CD4-positive, alpha-beta memory T cell (primary cell): ENCODE results near the gene KRTAP2-2. TPM values are rescaled to one million over a fixed set of nuclear protein-coding genes. Genes with fewer than 3 reads are reported as not detected.
"Not testable (repeated sequence)": the region's sequence is repeated elsewhere in the genome, so short reads cannot be mapped to it uniquely, and the experiment has no call there.

Experiments
- CTCF ChIA-PET: fragments of 350-600 bp; sonication (Branson Sonifier 250); formaldehyde crosslinking; loops from one replicate; lab custom pipeline; 2021; ENCODE audit warnings: inconsistent platforms; ENCODE audit not compliant: partially characterized antibody; lab: Charles Lee
- POLR2A ChIA-PET: fragments of 350-600 bp; sonication (Branson Sonifier 250); formaldehyde crosslinking; loops from one replicate; lab custom pipeline; 2021; ENCODE audit not compliant: partially characterized antibody; lab: Charles Lee
- DNase-seq, 5 donors: peaks; one replicate each; pipeline versions ENCODE4 v3.0.0 to v3.0.0-alpha.2; 2020 to 2022; ENCODE audit warnings: mixed read lengths in 1 of 5
- H3K27ac ChIP-seq: one replicate; pipeline ENCODE4 v1.7.0; 2013; ENCODE audit warnings: low read depth, low read length
- H3K27me3 ChIP-seq: 2 replicates; pipeline ENCODE4 v1.7.0; 2013; ENCODE audit warnings: mild to moderate bottlenecking, low read length, moderate library complexity; ENCODE audit not compliant: insufficient read depth
- H3K36me3 ChIP-seq: 2 replicates; pipeline ENCODE4 v1.7.0; 2013; ENCODE audit warnings: mild to moderate bottlenecking, low read length, moderate library complexity; ENCODE audit not compliant: insufficient read depth
- H3K4me1 ChIP-seq: 2 replicates; pipeline ENCODE4 v1.7.0; 2013; ENCODE audit warnings: mild to moderate bottlenecking, low read length, moderate library complexity; ENCODE audit not compliant: insufficient read depth
- H3K4me3 ChIP-seq, 2 donors: one replicate each; pipeline ENCODE4 v1.7.0; 2013; ENCODE audit warnings: low read length in 2 of 2, mild to moderate bottlenecking in 1 of 2
- H3K9me3 ChIP-seq, 2 donors: one replicate each; pipeline ENCODE4 v1.7.0; 2013; ENCODE audit warnings: low read length in 2 of 2, control low read depth in 1 of 2; ENCODE audit not compliant: control insufficient read depth in 1 of 2
- H3K27ac Mint-ChIP-seq, 7 donors: one replicate each; pipeline ENCODE4 v1.8.0; 2020 to 2021; ENCODE audit warnings: mixed read lengths in 7 of 7, mild to moderate bottlenecking in 6 of 7, inconsistent platforms in 3 of 7, moderate library complexity in 3 of 7
- H3K27me3 Mint-ChIP-seq, 2 donors: one replicate each; pipeline ENCODE4 v1.8.0; 2020 to 2021; ENCODE audit warnings: mixed read lengths in 2 of 2
- H3K36me3 Mint-ChIP-seq, 2 donors: one replicate each; pipeline ENCODE4 v1.8.0; 2020 to 2021; ENCODE audit warnings: mixed read lengths in 2 of 2, inconsistent platforms in 1 of 2, mild to moderate bottlenecking in 1 of 2
- H3K4me1 Mint-ChIP-seq, 4 donors: one replicate each; pipeline ENCODE4 v1.8.0; 2020 to 2021; ENCODE audit warnings: mixed read lengths in 4 of 4, mild to moderate bottlenecking in 1 of 4
- H3K4me3 Mint-ChIP-seq, 8 donors: one replicate each; pipeline ENCODE4 v1.8.0; 2020 to 2021; ENCODE audit warnings: mixed read lengths in 8 of 8, mild to moderate bottlenecking in 7 of 8, moderate library complexity in 6 of 8, inconsistent platforms in 3 of 8
- H3K9me3 Mint-ChIP-seq, 8 donors: one replicate each; pipeline ENCODE4 v1.8.0; 2020 to 2021; ENCODE audit warnings: mixed read lengths in 8 of 8, mild to moderate bottlenecking in 5 of 8, inconsistent platforms in 3 of 8, moderate library complexity in 1 of 8
- intact Hi-C: fragments of 100-400 bp; cut with micrococcal nuclease; formaldehyde crosslinking; loops from one replicate; pipeline ENCODE4 v1.15.1; 2023
- polyA plus RNA-seq, 2 donors: library from polyadenylated mRNA; unstranded; fragments of 300-500 nt; fragmentation: Illumina TruSeq; gene quantifications; one replicate each; pipeline ENCODE4 v1.2.3, GENCODE V29; 2021
- total RNA-seq, 2 experiments: library from RNA; stranded (reverse); gene quantifications; one replicate each; pipeline ENCODE4 v1.2.3, GENCODE V29; 2021

KRTAP2-2 gene
- total and polyA plus RNA-seq, 4 experiments from 2014 or later = not detected

DNA sequence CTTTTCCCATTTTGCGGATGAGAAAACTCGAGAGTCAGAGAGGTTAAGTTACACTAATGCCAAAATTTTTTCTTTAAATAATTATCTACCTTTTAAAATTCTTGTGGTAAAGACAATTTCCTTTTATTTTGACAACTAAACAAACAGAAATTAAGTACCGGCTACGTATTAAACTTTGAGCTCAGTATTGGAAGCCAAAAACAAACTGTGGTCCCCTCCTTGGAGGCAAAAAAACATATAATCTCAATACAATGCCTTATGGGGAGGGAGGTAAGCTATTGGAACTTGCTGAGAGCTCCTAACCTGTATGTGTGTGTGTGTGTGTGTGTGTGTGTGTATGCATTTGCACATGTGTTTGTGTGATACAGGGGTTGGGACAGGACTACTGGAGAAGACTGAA is 8.4 kb upstream of the KRTAP2-2 start:
- no peaks in the 10 kb centered on the region for H3K9me3 Mint-ChIP-seq
- no peak for DNase-seq
- Histone ChIP-seq H3K4me1 (no peaks in the 10 kb centered on the region), H3K36me3 (no peaks in the 10 kb centered on the region), H3K27me3 (no peaks in the 10 kb centered on the region), H3K9me3 (no peaks in the 10 kb centered on the region), H3K4me3 (no peak overlapping the region), H3K27ac (no peak overlapping the region)
- H3K4me1 Mint-ChIP-seq = peaks cover 0 to 3% (median 0%) of the 10 kb centered on the region in 4 donors
- intact Hi-C loops = no loop called here
- peaks cover 19 to 20% of the 10 kb centered on the region in 2 donors for H3K27me3 Mint-ChIP-seq
- no peak overlapping the region for H3K27ac Mint-ChIP-seq
- ChIA-PET CTCF (no interaction called here), POLR2A (no interaction called here)
- H3K4me3 Mint-ChIP-seq = no peak overlapping the region
- H3K36me3 Mint-ChIP-seq = no peaks in the 10 kb centered on the region

DNA sequence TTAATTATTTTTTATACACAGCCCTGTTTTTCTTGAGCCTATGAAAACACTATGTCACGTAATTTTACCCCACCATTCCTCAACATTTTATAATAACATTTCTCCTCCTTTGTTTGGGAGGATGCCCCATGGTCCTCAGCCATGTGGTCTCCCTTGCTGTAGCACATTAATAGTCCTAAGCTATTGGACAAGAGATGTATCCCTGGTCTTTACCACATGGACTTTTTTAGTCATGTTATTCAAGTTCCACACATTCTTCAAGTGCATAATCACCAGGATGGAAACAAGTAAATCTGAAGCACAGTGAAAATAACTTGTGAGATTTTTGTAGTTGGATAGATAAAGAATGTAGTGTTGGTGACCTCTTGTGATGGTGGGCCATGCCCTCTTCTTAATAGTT is 6.9 kb upstream of the KRTAP2-2 start:
- H3K27me3 Mint-ChIP-seq = peaks cover 24 to 29% of the 10 kb centered on the region in 2 donors

DNA sequence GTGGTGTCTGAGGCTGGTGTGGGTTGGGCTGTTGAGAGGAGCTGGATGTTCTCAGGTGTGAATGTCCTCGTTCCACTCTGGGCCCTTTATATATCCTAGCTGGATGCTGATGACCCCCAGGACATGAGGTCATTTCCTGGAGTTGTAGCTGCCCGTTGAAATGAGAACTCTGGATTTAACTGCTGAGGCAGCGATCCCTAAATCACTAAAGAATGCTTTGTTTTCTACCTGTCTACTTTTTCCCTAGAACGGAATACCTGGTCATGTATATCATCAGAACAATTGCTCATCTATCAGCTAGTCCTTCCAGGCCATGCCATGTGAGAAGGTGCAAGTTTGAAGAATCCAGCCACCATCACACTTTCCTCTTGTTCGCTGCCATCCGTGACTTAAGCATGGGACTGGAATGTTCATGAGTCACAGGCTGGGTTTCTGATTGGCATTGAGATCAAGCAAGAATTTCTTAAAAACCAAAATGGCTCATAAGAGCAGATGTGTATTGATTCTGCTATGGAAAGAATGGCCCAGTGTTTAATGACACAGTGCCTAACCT is 5.1 kb upstream of the KRTAP2-2 start, which contains the start of gene KRTAP2-3:
KRTAP2-3 (minus strand) TSS at position 63 of the 553 bp plus-strand sequence. CDS start 64 bp downstream, outside the sequence.
- no peaks in the 10 kb centered on the region for H3K27me3 ChIP-seq
- CTCF ChIA-PET = no interaction called here
- H3K9me3 ChIP-seq = no peaks in the 10 kb centered on the region
- intact Hi-C loops = no loop called here
- Mint-ChIP-seq H3K27ac (no peak within 1 kb of the TSS), H3K36me3 (peaks cover 0 to 3% of the 10 kb centered on the region in 2 donors), H3K4me1 (peaks cover 0 to 3% (median 0%) of the 10 kb centered on the region in 4 donors), H3K9me3 (peaks cover 0 to 7% (median 0%) of the 10 kb centered on the region in 8 donors), H3K27me3 (peaks cover 24 to 40% of the 10 kb centered on the region in 2 donors), H3K4me3 (no peak within 1 kb of the TSS)
- H3K27ac ChIP-seq = no peak within 1 kb of the TSS
- no peak within 1 kb of the TSS for H3K4me3 ChIP-seq
- POLR2A ChIA-PET = no interaction called here
- no peak for DNase-seq
- H3K4me1 ChIP-seq = no peaks in the 10 kb centered on the region
- no peaks in the 10 kb centered on the region for H3K36me3 ChIP-seq

More for the DNA sequence above, 6.9 kb upstream of the KRTAP2-2 start:
- H3K4me1 ChIP-seq = no peaks in the 10 kb centered on the region
- DNase-seq = no peak
- H3K4me3 Mint-ChIP-seq = no peak overlapping the region
- H3K4me3 ChIP-seq = no peak overlapping the region
- POLR2A ChIA-PET = no interaction called here
- intact Hi-C loops = no loop called here
- H3K36me3 ChIP-seq = no peaks in the 10 kb centered on the region
- H3K4me1 Mint-ChIP-seq = peaks cover 0 to 3% (median 0%) of the 10 kb centered on the region in 4 donors
- peaks cover 0 to 7% (median 0%) of the 10 kb centered on the region in 8 donors for H3K9me3 Mint-ChIP-seq
- CTCF ChIA-PET = no interaction called here
- no peak overlapping the region for H3K27ac ChIP-seq
- no peaks in the 10 kb centered on the region for H3K9me3 ChIP-seq
- no peaks in the 10 kb centered on the region for H3K27me3 ChIP-seq
- peaks cover 0 to 3% of the 10 kb centered on the region in 2 donors for H3K36me3 Mint-ChIP-seq
- H3K27ac Mint-ChIP-seq = no peak overlapping the region

DNA sequence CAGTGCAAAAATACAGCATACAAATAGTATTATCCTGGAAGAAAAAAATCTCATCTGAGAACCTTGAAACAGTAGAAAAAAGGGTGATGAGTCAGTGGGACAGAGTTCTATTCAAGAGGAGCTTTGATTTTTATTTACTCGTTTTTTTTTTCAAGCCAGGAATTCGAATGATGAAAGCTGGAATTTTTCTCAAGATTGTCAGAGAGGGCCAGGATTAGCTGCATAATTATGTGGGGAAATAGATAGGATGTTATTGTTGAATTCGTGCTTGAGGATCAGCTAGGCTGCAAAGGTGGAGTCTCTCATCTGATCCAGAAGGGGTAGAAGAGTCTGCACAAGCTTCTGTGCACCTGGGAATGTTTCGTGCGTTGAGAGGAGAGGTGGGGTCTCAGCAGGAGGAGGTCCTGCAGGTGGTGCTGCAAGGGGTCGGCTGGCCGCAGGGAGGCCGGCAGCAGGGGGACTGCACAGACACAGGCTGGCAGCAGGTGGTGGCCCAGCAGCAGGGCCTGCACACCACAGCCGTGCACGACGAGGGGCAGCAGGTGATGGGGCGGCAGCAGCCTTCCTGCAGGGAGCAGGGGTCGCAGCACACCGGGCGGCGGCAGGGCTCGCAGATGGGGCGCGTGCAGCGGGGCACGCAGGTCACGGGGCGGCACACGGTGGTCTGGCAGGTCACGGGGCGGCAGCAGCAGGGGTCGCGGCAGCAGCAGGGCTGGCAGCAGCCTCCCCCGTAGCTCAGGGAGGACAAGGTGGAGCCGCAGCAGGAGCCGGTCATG is 4.4 kb upstream of the KRTAP2-2 start:
- H3K4me1 ChIP-seq, H3K36me3 ChIP-seq, H3K4me3 ChIP-seq, H3K9me3 ChIP-seq, H3K27me3 ChIP-seq, H3K4me3 Mint-ChIP-seq, H3K27ac ChIP-seq, DNase-seq, H3K4me1 Mint-ChIP-seq, intact Hi-C loops, H3K27ac Mint-ChIP-seq, H3K9me3 Mint-ChIP-seq, H3K36me3 Mint-ChIP-seq: not testable (repeated sequence)
- CTCF ChIA-PET = interaction anchor here (0.8 kb wide), 1 partner anchor 742 kb away, joined by 3 read pairs; no protein-coding TSS in a partner anchor
- POLR2A ChIA-PET = interaction anchor here (1.2 kb wide), 1 partner anchor 35 kb away, joined by 3 read pairs; no protein-coding TSS in a partner anchor
- peaks cover 24 to 40% of the 10 kb centered on the region in 2 donors for H3K27me3 Mint-ChIP-seq

DNA sequence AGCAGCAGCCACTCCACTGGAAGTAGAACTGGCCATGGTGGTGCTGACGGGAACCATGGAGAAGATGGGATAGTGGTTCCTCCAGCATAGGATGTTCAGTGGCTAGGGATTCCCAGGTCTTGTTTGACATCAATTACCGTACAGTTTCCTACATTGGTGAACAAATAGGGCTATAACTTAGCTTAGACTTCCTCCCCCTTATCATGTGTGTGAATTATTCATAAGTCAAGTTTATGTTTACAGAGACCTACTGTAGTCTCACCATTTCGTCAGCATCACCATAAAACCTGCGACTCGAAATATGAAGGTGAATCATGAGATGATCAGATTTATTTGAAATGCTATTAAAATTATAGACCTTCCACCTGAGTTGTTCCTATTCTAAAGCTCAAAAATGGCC is 3.7 kb upstream of the KRTAP2-2 start:
- peaks cover 0 to 7% (median 0%) of the 10 kb centered on the region in 8 donors for H3K9me3 Mint-ChIP-seq
- ChIA-PET CTCF (interaction anchor here (0.8 kb wide), 1 partner anchor 743 kb away, joined by 3 read pairs; no protein-coding TSS in a partner anchor), POLR2A (interaction anchor here (1.2 kb wide), 1 partner anchor 36 kb away, joined by 3 read pairs; no protein-coding TSS in a partner anchor)
- H3K4me1 Mint-ChIP-seq = peaks cover 0 to 3% (median 0%) of the 10 kb centered on the region in 4 donors
- H3K4me3 Mint-ChIP-seq = no peak overlapping the region
- H3K27me3 ChIP-seq = no peaks in the 10 kb centered on the region
- intact Hi-C loops = no loop called here
- H3K36me3 ChIP-seq = no peaks in the 10 kb centered on the region
- DNase-seq = no peak
- H3K36me3 Mint-ChIP-seq = peaks cover 0 to 3% of the 10 kb centered on the region in 2 donors
- no peak overlapping the region for H3K27ac ChIP-seq
- no peak overlapping the region for H3K4me3 ChIP-seq
- peaks cover 25 to 44% of the 10 kb centered on the region in 2 donors for H3K27me3 Mint-ChIP-seq
- no peaks in the 10 kb centered on the region for H3K4me1 ChIP-seq
- no peak overlapping the region for H3K27ac Mint-ChIP-seq
- no peaks in the 10 kb centered on the region for H3K9me3 ChIP-seq

DNA sequence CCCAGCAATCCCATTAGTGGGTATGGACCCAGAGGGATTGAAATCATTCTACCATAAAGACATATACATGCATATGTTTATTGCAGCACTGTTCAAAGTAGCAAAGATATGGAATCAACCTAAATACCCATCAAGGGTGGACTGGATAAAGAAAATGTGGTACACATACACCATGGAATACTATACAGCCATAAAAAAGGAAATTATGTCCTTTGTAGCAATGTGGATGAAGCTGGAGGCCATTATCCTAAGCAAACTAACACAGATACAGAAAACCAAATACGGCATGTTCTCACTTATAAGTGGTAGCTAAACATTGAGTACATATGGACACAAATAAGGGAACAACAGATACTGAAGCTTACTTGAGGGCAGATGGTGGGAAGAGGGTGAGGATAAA is 2.5 kb upstream of the KRTAP2-2 start:
- POLR2A ChIA-PET = no interaction called here

DNA sequence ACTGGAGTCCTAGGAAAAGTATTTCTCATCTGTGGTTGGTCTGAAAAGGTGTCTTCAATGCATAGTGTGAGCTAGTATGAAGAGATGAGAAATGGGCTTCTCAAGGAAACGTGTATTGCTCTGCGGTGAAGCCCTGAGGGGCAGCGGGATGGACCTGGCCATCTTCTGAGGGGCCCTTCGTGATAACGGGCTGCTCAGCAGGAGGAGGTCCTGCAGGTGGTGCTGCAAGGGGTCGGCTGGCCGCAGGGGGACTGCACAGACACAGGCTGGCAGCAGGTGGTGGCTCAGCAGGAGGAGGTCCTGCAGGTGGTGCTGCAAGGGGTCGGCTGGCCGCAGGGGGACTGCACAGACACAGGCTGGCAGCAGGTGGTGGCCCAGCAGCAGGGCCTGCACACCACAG is 474 bp downstream of the KRTAP2-2 start:
- CTCF ChIA-PET = not testable (repeated sequence)

More for the DNA sequence above, 2.5 kb upstream of the KRTAP2-2 start:
- Mint-ChIP-seq H3K4me1 (peaks cover 0 to 5% (median 2%) of the 10 kb centered on the region in 4 donors), H3K4me3 (no peak overlapping the region), H3K27me3 (peaks cover 23 to 46% of the 10 kb centered on the region in 2 donors), H3K36me3 (peaks cover 0 to 3% of the 10 kb centered on the region in 2 donors), H3K27ac (no peak overlapping the region), H3K9me3 (peaks cover 0 to 7% (median 1%) of the 10 kb centered on the region in 8 donors)
- no peak overlapping the region for H3K27ac ChIP-seq
- CTCF ChIA-PET = no interaction called here
- H3K9me3 ChIP-seq = no peaks in the 10 kb centered on the region
- no peak overlapping the region for H3K4me3 ChIP-seq
- DNase-seq = no peak
- no peaks in the 10 kb centered on the region for H3K4me1 ChIP-seq
- H3K36me3 ChIP-seq = no peaks in the 10 kb centered on the region
- H3K27me3 ChIP-seq = no peaks in the 10 kb centered on the region
- intact Hi-C loops = no loop called here

More for the DNA sequence above, 474 bp downstream of the KRTAP2-2 start:
- DNase-seq, H3K9me3 ChIP-seq, intact Hi-C loops, H3K4me3 ChIP-seq, POLR2A ChIA-PET, H3K27me3 ChIP-seq, H3K27ac ChIP-seq, H3K4me3 Mint-ChIP-seq, H3K9me3 Mint-ChIP-seq, H3K4me1 ChIP-seq, H3K36me3 ChIP-seq, H3K36me3 Mint-ChIP-seq, H3K4me1 Mint-ChIP-seq, H3K27ac Mint-ChIP-seq: not testable (repeated sequence)
- peaks cover 15 to 37% of the 10 kb centered on the region in 2 donors for H3K27me3 Mint-ChIP-seq
